Ovary (tissue), 3 donors: ENCODE data around the gene ZNF385A.

Experiments
- EP300 ChIP-seq: sonication (generic); formaldehyde crosslinking; IDR thresholded peaks from one replicate; pipeline ENCODE4 v1.6.1; 2017; ENCODE audit warnings: antibody characterized with exemption
- POLR2A ChIP-seq: fragments of 450-650 bp; IDR thresholded peaks from one replicate; pipeline ENCODE4 v1.6.1; 2017; ENCODE audit warnings: antibody characterized with exemption, mild to moderate bottlenecking, moderate library complexity
- TF ChIP-seq, protein P1 (sequence below), 3 donors: fragments of 450-650 bp in 2 of 3; fragments of 200-600 bp in 1 of 3; IDR thresholded peaks; one replicate each; pipeline versions ENCODE4 v1.5.1 to v1.8.0; 2016 to 2022; ENCODE audit warnings: antibody characterized with exemption in 3 of 3, mild to moderate bottlenecking in 1 of 3
- donor health status: DM: no; HTN: no; CAD: no.

DNA sequence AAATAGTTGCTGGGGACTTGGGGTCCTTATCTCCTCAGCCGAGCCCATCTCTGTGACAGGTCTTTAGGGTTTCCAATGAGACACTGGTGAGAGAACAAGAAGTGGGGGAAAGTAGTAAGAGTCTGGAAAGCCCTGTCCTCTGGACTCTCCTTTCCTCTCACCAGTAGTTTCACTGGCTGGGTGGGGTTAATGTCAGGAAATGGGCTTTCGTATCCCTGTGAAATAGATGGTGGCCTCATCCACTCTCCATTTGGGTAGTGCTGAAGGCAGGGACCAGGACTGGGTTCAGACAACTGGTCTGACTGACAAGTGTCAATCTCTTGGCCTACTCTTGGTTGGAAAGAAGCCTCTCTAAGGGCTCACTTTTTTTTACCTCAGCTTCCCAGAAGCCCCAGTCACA, 7.5 kb downstream of the ZNF385A start:
- TF ChIP-seq, protein P1, sequence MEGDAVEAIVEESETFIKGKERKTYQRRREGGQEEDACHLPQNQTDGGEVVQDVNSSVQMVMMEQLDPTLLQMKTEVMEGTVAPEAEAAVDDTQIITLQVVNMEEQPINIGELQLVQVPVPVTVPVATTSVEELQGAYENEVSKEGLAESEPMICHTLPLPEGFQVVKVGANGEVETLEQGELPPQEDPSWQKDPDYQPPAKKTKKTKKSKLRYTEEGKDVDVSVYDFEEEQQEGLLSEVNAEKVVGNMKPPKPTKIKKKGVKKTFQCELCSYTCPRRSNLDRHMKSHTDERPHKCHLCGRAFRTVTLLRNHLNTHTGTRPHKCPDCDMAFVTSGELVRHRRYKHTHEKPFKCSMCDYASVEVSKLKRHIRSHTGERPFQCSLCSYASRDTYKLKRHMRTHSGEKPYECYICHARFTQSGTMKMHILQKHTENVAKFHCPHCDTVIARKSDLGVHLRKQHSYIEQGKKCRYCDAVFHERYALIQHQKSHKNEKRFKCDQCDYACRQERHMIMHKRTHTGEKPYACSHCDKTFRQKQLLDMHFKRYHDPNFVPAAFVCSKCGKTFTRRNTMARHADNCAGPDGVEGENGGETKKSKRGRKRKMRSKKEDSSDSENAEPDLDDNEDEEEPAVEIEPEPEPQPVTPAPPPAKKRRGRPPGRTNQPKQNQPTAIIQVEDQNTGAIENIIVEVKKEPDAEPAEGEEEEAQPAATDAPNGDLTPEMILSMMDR (IDR thresholded peaks at IDR 0.05), result no peak
- TF ChIP-seq POLR2A (no peak), EP300 (no peak)
